ENCODE data around the gene KDM4D.
"Not testable (repeated sequence)": the region's sequence is repeated elsewhere in the genome, so short reads cannot be mapped to it uniquely, and the experiment has no call there.

The KDM4D gene

GRCh38 chr11:94959179-94959578 is 14.3 kb upstream of the KDM4D start:
- DNase-seq = no peak

DNA sequence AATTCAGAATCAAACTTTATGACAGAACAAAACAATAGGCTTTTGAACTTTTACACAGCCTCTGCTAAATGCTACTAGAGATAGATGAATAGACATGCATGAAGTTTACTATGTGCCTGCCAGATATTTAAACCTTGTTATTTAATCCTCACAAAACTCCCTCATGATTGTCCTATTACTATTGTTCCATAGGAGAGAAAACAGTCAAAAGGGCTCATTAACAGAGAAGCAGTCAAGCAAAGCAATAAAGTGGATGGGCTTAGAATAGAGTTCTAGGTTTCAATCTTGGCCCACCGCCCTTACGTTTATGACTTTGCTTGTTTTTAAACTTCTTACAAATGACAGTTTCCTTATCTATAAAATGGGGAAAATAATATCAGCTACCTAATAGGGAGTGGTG is 13.0 kb upstream of the KDM4D start:
- no peak for DNase-seq

GRCh38 chr11:94961255-94961654 is 12.3 kb upstream of the KDM4D start:
- no peak for DNase-seq

DNA sequence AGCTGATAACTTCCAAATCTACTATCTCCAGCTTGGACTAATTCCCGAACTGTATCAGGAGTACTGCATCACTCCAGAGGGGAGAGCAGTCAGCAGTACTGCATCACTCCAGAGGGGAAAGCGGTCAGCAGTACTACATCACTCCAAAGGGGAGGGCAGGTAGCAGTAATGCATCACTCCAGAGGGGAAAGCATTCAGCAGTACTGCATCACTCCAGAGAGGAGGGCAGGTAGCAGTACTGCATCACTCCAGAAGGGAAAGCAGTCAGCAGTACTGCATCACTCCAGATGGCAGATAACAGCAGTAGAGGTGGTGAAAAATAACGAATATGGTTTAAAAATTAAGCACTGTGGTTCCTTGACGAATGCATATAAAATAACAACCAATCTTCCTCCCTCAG is 8.6 kb upstream of the KDM4D start:
- no peak for DNase-seq

DNA sequence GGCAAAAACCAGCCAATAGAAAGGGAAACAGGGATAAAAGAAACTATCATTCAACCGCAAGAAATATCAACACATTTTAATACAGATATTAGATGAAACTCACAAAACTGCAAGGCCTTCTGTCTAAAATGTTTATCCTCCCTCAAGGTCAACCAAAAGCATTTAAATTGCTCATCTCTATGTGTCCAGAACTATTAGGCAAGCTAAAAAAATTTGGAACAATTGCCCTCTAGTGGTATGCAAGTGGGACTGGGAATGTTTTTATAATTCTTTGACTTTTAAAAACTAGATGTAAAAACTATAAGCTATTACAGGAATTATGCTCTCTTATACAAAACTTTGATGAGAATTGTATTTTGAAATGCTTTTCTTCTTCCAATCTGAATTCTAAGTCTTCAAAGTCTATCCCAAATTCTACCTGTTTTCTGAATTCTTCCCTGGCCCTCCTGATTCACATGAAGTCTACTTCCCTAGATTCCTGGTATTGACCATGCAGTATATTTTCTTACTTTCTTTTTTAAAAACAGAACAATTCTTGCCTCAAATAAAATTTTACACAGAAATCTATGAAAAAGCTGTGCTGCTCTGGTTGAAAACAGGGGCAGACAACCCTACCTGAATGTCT is 5.1 kb upstream of the KDM4D start:
- DNase-seq = no peak

GRCh38 chr11:94972700-94973098 is 810 bp upstream of the KDM4D start:
- DNase-seq = no peak

DNA sequence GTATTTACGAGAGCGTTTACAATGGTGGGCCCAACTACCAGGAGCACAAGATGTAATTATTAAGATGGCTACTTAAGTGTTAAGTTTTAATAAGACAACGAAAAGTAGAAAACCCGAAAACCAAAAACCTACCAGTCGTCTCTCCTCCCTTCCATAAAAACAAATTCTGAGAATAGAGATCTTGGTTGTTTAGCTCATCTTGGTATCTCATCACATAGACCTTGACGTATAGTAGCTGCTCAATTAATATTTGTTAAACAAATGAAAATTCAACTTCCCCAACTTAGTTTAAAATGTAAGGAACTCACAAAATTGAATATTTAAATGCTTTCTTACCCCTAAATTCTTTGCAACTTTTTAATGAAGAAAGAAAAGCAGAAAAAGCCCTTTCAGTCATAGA is 669 bp downstream of the KDM4D start:
- DNase-seq = no peak

GRCh38 chr11:94975599-94975998 is 2.1 kb downstream of the KDM4D start:
- no peak for DNase-seq

GRCh38 chr11:94987378-94987777 is 13.9 kb downstream of the KDM4D start:
- DNase-seq = no peak

- no peak for DNase-seq
Observed at GRCh38 chr11:94988748-94989147, 15.2 kb downstream of the KDM4D start.

DNA sequence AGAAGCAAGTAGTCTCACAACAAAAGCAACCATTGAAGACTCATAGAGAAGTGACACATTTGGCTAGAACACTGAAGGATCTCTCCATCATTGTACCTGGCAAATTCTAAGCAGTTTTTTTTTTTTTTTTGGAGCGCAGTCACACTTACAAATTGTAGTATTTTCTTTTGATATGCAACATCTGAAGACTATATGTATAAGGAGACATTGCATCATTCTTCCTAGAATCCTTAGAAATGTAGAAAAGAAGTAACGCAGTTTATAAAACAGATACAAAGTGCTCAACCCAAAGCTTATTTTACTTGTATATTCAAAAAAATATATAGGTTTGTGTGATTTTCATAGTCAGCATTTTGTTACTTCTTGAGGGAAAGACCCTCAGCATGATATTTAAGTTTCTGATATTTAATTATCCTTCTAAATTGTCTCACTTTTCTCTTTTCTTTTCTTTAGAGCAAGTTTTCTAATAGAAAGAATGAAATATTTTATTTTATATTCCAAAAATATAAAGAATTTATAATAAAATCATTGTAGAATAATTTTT is 20.0 kb downstream of the KDM4D start:
- DNase-seq = no peak

DNA sequence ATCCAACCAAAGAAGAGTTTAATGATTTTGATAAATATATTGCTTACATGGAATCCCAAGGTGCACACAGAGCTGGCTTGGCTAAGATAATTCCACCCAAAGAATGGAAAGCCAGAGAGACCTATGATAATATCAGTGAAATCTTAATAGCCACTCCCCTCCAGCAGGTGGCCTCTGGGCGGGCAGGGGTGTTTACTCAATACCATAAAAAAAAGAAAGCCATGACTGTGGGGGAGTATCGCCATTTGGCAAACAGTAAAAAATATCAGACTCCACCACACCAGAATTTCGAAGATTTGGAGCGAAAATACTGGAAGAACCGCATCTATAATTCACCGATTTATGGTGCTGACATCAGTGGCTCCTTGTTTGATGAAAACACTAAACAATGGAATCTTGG is 23.9 kb downstream of the KDM4D start:
- DNase-seq = no peak

- DNase-seq = no peak
Observed at GRCh38 chr11:94998285-94998684, 24.8 kb downstream of the KDM4D start.

- DNase-seq = no peak
Observed at GRCh38 chr11:95003716-95004115, 30.2 kb downstream of the KDM4D start.

DNA sequence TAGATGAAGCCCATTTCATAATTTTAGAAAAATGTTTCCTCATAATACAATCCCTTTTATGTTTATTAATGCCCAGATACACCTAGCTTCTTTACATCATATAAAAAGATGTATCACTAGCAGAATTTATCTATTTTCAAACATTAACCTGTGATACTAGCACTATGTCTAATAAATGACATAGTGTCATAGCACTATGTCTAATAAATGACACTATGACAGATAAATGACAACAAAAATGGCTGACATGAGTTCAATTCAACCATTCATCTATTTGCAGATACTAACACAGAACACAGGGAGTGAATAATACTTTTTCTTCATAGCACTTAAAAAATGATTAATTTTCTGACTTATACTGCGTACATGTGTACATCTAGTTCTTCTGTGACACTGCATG is 32.1 kb downstream of the KDM4D start:
- no peak for DNase-seq

GRCh38 chr11:95011376-95011775 is 37.9 kb downstream of the KDM4D start:
- DNase-seq = no peak

DNA sequence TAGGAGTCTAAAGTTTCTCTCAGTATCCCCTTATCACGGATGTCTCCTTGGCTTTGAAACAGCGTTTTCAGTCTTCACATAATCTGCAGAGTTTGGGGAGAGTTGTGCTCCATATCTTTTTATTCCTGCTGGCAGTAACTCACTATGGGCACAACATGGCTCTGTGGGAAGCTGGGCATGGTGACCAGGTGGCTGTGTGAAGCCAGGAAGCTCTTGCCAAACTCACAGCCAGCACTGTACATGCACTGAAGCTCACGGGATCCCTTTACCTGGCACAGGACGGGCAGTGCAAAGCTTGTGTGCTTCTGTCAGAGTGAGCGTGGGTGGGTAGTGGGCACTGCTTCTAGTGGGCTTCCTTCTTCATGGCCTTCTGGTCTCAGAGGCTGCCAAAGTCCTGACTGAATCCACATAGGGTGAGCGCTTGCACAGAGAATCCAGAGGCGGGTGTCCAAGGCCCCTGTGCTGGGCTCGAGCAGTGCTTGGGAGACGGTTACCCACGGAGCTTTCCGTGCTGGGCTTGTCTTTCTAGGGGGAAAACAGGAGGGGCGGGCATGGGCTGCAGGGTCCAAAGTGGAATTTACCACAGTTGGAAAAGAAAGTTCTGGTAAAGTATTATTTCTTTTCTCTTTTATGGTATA is 40.8 kb downstream of the KDM4D start:
- DNase-seq = no peak

- no peak for DNase-seq
Observed at GRCh38 chr11:95016139-95016538, 42.6 kb downstream of the KDM4D start.

- not testable (repeated sequence) for DNase-seq
Observed at GRCh38 chr11:95021468-95021867, 48.0 kb downstream of the KDM4D start.

GRCh38 chr11:95024958-95025357 is 51.4 kb downstream of the KDM4D start, which contains the start of gene KDM4E:
KDM4E (plus strand) TSS chr11:95025258; CDS start chr11:95025558, 300 bp downstream.
- no peak for DNase-seq

- DNase-seq = not testable (repeated sequence)
Observed at GRCh38 chr11:95025594-95025993, 52.1 kb downstream of the KDM4D start.

- DNase-seq = no peak
Observed at GRCh38 chr11:95028357-95028756, 54.8 kb downstream of the KDM4D start.

DNA sequence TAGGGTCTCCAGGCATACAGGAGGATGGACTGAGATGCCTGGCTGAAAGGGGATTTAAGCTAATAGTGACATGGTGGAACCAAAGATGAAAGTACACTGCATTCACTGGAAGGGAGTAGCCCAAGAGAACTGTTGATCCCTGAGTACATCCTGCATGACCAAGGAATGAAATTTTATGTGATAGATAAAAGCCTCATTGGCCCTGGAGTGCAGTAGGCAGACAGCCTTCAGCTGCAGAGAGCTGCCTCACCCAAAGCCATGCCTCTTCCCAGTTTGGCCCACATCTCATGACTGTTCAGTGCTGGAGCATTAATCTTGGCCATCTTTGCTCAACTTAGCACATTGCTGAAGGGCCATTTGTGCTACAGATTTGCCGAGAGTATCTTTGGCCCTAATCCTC is 59.5 kb downstream of the KDM4D start:
- DNase-seq = no peak

GRCh38 chr11:95035316-95035715 is 61.8 kb downstream of the KDM4D start:
- no peak for DNase-seq
